Measurements from ENCODE around the gene AUTS2. TPM values are rescaled to one million over a fixed set of nuclear protein-coding genes. Genes with fewer than 3 reads are reported as not detected.

Gene AUTS2
- total and polyA plus RNA-seq, 9 of the 15 experiments (the other 6 are each of a cell fraction or from before 2014, with no cell fraction given), result 0.58 TPM; not detected in 8

- peaks cover 4 to 5% of the 10 kb centered on the region in 2 experiments; a peak in 1 of 5 replicates for H3K27me3 ChIP-seq (ENCODE audit: control insufficient read depth in 2 of 2, insufficient read depth in 2 of 2, low read length in 2 of 2)
- 2% methylated on average over 5 of the region's 5 CpGs for WGBS (ENCODE audit: insufficient coverage, low coverage, missing lambda C conversion rate)
- H2AFZ ChIP-seq (ENCODE audit: low read depth, low read length), result no peak overlapping the region
- ChIA-PET POLR2A (no interaction called here), CTCF (ENCODE audit: low intra/inter-chr PET ratio) (no interaction called here)
- TF ChIP-seq TAF15 (IDR thresholded peaks at IDR 0.05; ENCODE audit: low read depth, low read length) (no peak), ZNF695 (CRISPR knock-in tag; IDR thresholded peaks at IDR 0.05) (no peak), ZNF444 (CRISPR knock-in tag; IDR thresholded peaks at IDR 0.05) (no peak)
- H3K4me1 ChIP-seq (replicated peaks in 1 of 2; ENCODE audit: control insufficient read depth in 2 of 2, insufficient read depth in 2 of 2, low read length in 2 of 2), result no peaks in the 10 kb centered on the region
- H3K27ac ChIP-seq (ENCODE audit: extremely low read depth, low read depth, low read length), result no peak overlapping the region
- intact Hi-C loops (cut with micrococcal nuclease) (no loop called here), in situ Hi-C loops (cut with MboI) (no loop called here)
- H3K9ac ChIP-seq (ENCODE audit: insufficient read depth in 1 of 2, low read depth in 2 of 2, low read length in 2 of 2), result no peak overlapping the region
- 0 out of 2 replicates have a peak, but pooled peaks cover 4% of the 10 kb centered on the region for H4K20me1 ChIP-seq (replicated peaks; ENCODE audit: control insufficient read depth, insufficient read depth, low read length)
- H3K36me3 ChIP-seq (ENCODE audit: control insufficient read depth, insufficient read depth, low read length), result no peaks in the 10 kb centered on the region
- DNase-seq (ENCODE audit: extremely low read depth in 1 of 4, low spot score in 3 of 4) (no peak), FAIRE-seq (no peak), ATAC-seq (no peak)
- H3K9me3 ChIP-seq (replicated peaks; ENCODE audit: control insufficient read depth, insufficient read depth, low read depth, low read length), result no peaks in the 10 kb centered on the region
- no TSS peak for BruUV-seq (replicated peaks)
- H3K4me2 ChIP-seq (ENCODE audit: insufficient read depth, low read length), result no peak overlapping the region
- H3K9me1 ChIP-seq (ENCODE audit: control insufficient read depth, insufficient read depth, low read length), result no peaks in the 10 kb centered on the region
- H3K4me3 ChIP-seq, result no peak overlapping the region
- no peaks in the 10 kb centered on the region for H3K79me2 ChIP-seq (ENCODE audit: control insufficient read depth, insufficient read depth, low read length)
Observed at GRCh38 chr7:70723339-70723738, 1125.1 kb downstream of the AUTS2 start.

- H3K27me3 ChIP-seq (ENCODE audit: control insufficient read depth in 2 of 2, insufficient read depth in 2 of 2, low read length in 2 of 2), result peaks cover 5 to 12% of the 10 kb centered on the region in 2 experiments; a peak in 2 of 5 replicates
- CTCF ChIA-PET (ENCODE audit: low intra/inter-chr PET ratio), result no interaction called here
- POLR2A ChIA-PET, result no interaction called here
- no peak for FAIRE-seq
- 3% methylated on average over 2 of the region's 2 CpGs for WGBS (ENCODE audit: insufficient coverage, low coverage, missing lambda C conversion rate)
- H3K9me3 ChIP-seq (replicated peaks; ENCODE audit: control insufficient read depth, insufficient read depth, low read depth, low read length), result no peaks in the 10 kb centered on the region
- H3K9ac ChIP-seq (ENCODE audit: insufficient read depth in 1 of 2, low read depth in 2 of 2, low read length in 2 of 2), result no peak overlapping the region
- BruUV-seq (replicated peaks), result no TSS peak
- 0 out of 2 replicates have a peak, but pooled peaks cover 4% of the 10 kb centered on the region for H4K20me1 ChIP-seq (replicated peaks; ENCODE audit: control insufficient read depth, insufficient read depth, low read length)
- no peak for DNase-seq (ENCODE audit: extremely low read depth in 1 of 4, low spot score in 3 of 4)
- no peaks in the 10 kb centered on the region for H3K79me2 ChIP-seq (ENCODE audit: control insufficient read depth, insufficient read depth, low read length)
- no peak overlapping the region for H2AFZ ChIP-seq (ENCODE audit: low read depth, low read length)
- H3K27ac ChIP-seq (ENCODE audit: extremely low read depth, low read depth, low read length), result no peak overlapping the region
- intact Hi-C loops (cut with micrococcal nuclease) (no loop called here), in situ Hi-C loops (cut with MboI) (no loop called here)
- TF ChIP-seq CEBPG (CRISPR knock-in tag; IDR thresholded peaks at IDR 0.05), result no peak
- TF ChIP-seq CEBPG (tag; conservative IDR thresholded peaks at IDR 0.05 in 1 of 2, IDR thresholded peaks at IDR 0.05 in 1 of 2), result no peak
- H3K4me3 ChIP-seq, result no peak overlapping the region
- ATAC-seq, result no peak
- H3K4me1 ChIP-seq (replicated peaks in 1 of 2; ENCODE audit: control insufficient read depth in 2 of 2, insufficient read depth in 2 of 2, low read length in 2 of 2), result no peaks in the 10 kb centered on the region
- no peaks in the 10 kb centered on the region for H3K36me3 ChIP-seq (ENCODE audit: control insufficient read depth, insufficient read depth, low read length)
- H3K4me2 ChIP-seq (ENCODE audit: insufficient read depth, low read length), result no peak overlapping the region
- no peaks in the 10 kb centered on the region for H3K9me1 ChIP-seq (ENCODE audit: control insufficient read depth, insufficient read depth, low read length)
Observed at GRCh38 chr7:70725448-70725847, 1127.2 kb downstream of the AUTS2 start.
